ENCODE data around the gene CTIF.

- TF ChIP-seq CTCF (IDR thresholded peaks at IDR 0.05) = no peak
- TF ChIP-seq POLR2AphosphoS5 (IDR thresholded peaks at IDR 0.05; ENCODE audit: low read depth, low read length) = no peak
- no peak for TF ChIP-seq MXI1 (IDR thresholded peaks at IDR 0.05; ENCODE audit: low read depth, low read length)
- TF ChIP-seq SMC3 (IDR thresholded peaks at IDR 0.05; ENCODE audit: low read depth, low read length) = no peak
- no peak for TF ChIP-seq TAF1 (IDR thresholded peaks at IDR 0.05; ENCODE audit: borderline replicate concordance, low read depth, low read length)
- TF ChIP-seq YY1 (IDR thresholded peaks at IDR 0.05; ENCODE audit: low read depth) = no peak
These were observed 136.0 kb downstream of the CTIF start for GRCh38 chr18:48674758-48675351.

Measured in SK-N-SH (cell line).